ENCODE data around the gene ALDH4A1. TPM values are rescaled to one million over a fixed set of nuclear protein-coding genes. Genes with fewer than 3 reads are reported as not detected.
"Not testable (repeated sequence)": the region's sequence is repeated elsewhere in the genome, so short reads cannot be mapped to it uniquely, and the experiment has no call there.

The ALDH4A1 gene
- total RNA-seq, 1 donor, result 17.8 TPM

- DNase-seq (ENCODE audit: low read depth in 2 of 3, low spot score in 2 of 3), result no peak
Observed at GRCh38 chr1:18901147-18901951, 1.0 kb downstream of the ALDH4A1 start.

- DNase-seq (ENCODE audit: low read depth in 2 of 3, low spot score in 2 of 3), result no peak
Observed at GRCh38 chr1:18900303-18900841, 2.0 kb downstream of the ALDH4A1 start.

- peak in 1 of 3 donors; percentile 8 for DNase-seq (ENCODE audit: low read depth in 2 of 3, low spot score in 2 of 3)
Observed at GRCh38 chr1:18899363-18900049, 2.8 kb downstream of the ALDH4A1 start.

- DNase-seq (ENCODE audit: low read depth in 2 of 3, low spot score in 2 of 3), result no peak
Observed at GRCh38 chr1:18898567-18898966, 3.8 kb downstream of the ALDH4A1 start.

GRCh38 chr1:18895317-18895716 is 7.0 kb downstream of the ALDH4A1 start:
- DNase-seq (ENCODE audit: low read depth in 2 of 3, low spot score in 2 of 3), result no peak

- DNase-seq (ENCODE audit: low read depth in 2 of 3, low spot score in 2 of 3), result no peak
Observed at GRCh38 chr1:18893120-18893519, 9.2 kb downstream of the ALDH4A1 start.

- DNase-seq (ENCODE audit: low read depth in 2 of 3, low spot score in 2 of 3), result not testable (repeated sequence)
Observed at GRCh38 chr1:18891858-18892257, 10.5 kb downstream of the ALDH4A1 start.

GRCh38 chr1:18891426-18891780 is 11.0 kb downstream of the ALDH4A1 start:
- DNase-seq (ENCODE audit: low read depth in 2 of 3, low spot score in 2 of 3), result no peak

DNA sequence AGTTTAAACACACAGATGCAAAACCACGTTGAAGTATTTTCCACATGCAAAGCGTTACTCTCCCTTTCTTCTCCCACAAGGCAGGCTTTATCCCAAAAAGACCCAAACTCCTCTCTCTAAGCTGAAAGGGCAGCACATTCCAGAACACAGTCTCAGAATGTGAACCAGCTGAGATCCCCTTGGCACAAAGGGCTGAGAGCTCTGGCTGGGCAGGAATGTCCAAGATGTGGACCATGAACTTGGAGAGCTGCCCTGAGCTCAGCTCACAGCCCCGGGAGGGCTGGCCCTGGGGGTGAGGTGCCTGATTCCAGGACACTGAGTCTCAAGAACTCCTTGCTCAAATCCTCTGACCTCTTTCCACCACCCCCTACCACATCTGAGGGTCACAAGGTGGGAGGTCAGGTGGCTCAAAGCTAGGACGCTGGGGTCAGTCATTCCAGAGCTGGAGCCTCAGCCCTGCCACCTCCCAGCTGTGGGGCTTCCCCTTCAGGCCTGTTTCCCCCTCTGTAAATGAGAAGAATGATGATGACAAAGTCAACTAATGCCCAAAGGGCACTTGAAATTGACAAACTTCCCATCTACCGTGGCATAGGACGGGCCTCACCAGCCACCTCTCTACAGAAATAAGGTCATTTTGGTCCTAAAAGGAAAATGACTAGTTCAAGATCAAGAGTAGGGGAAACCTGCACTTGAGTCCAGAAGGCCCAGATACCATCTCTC is 11.5 kb downstream of the ALDH4A1 start:
- no peak for DNase-seq (ENCODE audit: low read depth in 2 of 3, low spot score in 2 of 3)

GRCh38 chr1:18886003-18886335 is 16.4 kb downstream of the ALDH4A1 start:
- DNase-seq (ENCODE audit: low read depth in 2 of 3, low spot score in 2 of 3), result no peak

DNA sequence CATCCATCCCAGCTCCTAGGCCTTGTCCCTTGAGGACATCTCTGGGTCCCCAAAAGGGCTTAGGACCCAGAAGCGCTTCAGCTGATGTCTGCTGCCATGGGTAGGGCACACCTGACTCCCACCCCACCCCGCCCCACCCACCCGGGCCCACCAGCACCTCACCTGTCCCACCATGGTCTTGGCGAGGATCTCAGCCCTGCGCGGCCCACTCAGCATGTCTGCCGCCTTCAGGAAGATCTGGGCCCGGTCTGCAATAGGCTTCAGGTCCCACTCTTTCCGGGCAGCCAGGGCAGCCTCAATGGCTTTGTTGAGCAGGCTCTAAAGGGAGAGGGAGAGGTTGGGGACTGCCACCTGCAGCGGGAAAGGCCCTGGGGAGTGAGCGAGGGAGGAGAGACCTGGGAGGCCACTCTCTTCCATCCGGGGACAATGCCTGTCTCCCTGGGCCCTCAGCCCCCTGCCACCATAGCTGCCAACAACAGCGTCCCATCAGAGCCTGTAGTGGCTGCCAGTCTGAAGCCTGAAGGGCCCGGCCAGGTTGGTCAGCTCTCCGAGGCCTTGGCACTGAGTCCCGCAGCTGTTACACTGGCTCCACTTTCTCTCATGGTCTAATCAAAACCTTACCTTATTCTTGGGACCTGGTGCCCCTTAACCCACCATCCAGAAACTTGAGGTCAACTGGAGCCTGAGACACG is 16.9 kb downstream of the ALDH4A1 start:
- no peak for DNase-seq (ENCODE audit: low read depth in 2 of 3, low spot score in 2 of 3)

GRCh38 chr1:18884727-18885126 is 17.6 kb downstream of the ALDH4A1 start:
- DNase-seq (ENCODE audit: low read depth in 2 of 3, low spot score in 2 of 3), result no peak

- DNase-seq (ENCODE audit: low read depth in 2 of 3, low spot score in 2 of 3), result no peak
Observed at GRCh38 chr1:18884419-18884717, 18.0 kb downstream of the ALDH4A1 start.

- DNase-seq (ENCODE audit: low read depth in 2 of 3, low spot score in 2 of 3), result peak; percentile 50 to 72 (median 56)
Observed at GRCh38 chr1:18883636-18884418, 18.5 kb downstream of the ALDH4A1 start.

DNA sequence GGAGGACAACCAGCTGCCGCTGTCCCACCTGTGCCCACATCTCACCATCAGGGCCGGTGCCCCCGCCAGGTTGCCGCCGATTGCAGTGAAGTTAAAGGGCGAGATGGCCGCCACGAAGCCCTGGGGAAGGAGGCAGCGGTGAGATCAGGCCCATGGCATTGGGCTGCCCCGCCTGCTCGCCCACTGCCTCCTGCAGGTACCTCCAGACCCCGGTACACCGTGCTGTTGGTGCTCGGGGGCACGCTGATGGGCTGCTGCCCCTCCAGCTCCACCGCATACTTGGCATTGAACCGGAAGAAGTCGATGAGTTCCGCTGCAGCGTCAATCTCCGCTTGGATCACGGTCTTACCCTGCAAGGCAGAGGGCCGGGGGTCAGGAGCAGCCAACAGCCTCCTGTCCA is 19.3 kb downstream of the ALDH4A1 start:
- no peak for DNase-seq (ENCODE audit: low read depth in 2 of 3, low spot score in 2 of 3)

- no peak for DNase-seq (ENCODE audit: low read depth in 2 of 3, low spot score in 2 of 3)
Observed at GRCh38 chr1:18882486-18882885, 19.9 kb downstream of the ALDH4A1 start.

DNA sequence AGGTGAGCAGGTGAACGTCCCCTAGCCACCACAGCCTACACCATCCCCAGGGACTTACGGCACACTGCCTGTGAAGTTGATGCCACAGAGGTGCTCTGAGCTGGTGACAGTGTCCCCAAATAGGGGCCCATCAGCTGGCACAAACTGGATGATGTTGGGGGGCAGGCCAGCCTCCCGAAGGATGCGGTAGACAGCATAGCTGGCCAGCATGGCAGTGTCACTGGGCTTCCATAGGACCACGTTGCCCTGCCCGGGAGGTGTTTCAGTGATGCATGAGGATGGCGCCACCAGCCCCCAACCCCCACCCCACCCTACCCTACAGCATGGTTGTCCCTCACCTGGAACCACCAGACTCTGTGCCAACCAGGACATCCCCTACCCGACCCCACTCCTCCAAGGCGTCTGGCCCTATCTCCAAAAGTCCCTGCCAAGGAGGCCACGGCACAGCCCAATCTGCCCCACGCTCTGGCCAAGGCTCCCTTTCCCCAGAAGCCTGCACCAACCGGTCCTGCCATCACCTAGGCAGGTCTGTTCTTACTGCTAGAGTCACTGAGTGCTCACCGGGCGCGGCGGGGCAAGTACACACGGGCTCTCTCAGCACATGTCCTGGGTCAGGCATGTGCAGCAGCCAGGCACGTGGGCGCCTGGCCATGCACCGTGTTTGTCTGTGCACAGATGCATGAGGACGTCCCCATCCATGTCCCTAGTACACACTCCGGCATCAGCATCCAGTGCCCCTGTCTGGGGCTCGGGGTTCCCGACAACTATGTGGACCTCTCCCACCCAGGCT is 20.5 kb downstream of the ALDH4A1 start:
- no peak for DNase-seq (ENCODE audit: low read depth in 2 of 3, low spot score in 2 of 3)

DNA sequence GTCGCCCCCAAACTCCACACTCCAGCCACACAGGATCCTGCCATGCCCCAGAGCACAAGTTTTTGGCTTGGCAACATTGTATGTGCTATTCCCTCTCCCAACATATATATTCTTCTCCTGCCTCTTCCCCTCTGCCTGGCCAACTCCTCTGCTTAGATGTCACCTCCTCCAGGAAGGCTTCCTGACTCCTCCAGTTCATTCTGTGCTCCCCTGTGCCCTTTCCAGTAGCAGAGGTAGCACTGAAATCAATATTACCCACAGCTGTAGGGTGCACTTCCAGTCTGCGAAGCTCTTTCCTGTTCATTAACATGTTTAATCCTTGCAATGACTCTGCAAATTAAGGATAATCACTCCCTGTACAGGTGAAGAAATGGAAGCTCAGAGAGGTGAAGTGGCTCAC is 21.2 kb downstream of the ALDH4A1 start:
- DNase-seq (ENCODE audit: low read depth in 2 of 3, low spot score in 2 of 3), result no peak

DNA sequence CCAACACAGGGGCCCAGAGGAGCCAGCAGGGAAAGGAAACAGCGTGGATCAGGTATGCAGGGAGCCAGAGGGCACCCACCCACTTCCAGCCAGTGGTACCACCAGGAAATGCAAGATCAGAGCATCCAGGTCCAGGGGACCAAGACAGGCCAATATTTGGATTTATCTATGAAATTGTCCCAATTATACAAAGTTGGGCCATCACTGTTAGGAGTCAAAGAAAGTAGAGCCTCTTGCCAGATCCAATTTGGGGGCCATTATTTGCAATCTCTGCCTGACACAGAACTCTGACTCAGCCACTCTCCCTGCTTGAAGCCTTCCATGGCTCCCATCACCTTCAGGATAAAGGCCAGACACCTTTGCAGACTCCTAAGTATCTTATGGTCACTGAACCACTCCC is 21.8 kb downstream of the ALDH4A1 start:
- DNase-seq (ENCODE audit: low read depth in 2 of 3, low spot score in 2 of 3), result no peak

Data from hematopoietic multipotent progenitor cell (in vitro differentiated cells).